Upper lobe of right lung (tissue), 1 donor: ENCODE results near the gene DENND6B. TPM values are rescaled to one million over a fixed set of nuclear protein-coding genes. Genes with fewer than 3 reads are reported as not detected.

Experiments used
- ATAC-seq: fragments of 200-7000 bp; cut with Tn5 transposase; one replicate; pipeline ENCODE4 v1.9.1; 2020; ENCODE audit warnings: mild to moderate bottlenecking, moderate library complexity
- DNase-seq: peaks from one replicate; pipeline ENCODE4 v3.0.0-alpha.2; 2020
- H3K27ac ChIP-seq: fragments of 200-600 bp; one replicate; pipeline ENCODE4 v1.8.0; 2022
- H3K27me3 ChIP-seq: fragments of 200-600 bp; one replicate; pipeline ENCODE4 v1.8.0; 2022; ENCODE audit warnings: mild to moderate bottlenecking
- H3K36me3 ChIP-seq: fragments of 200-600 bp; one replicate; pipeline ENCODE4 v1.8.0; 2022
- H3K4me1 ChIP-seq: fragments of 200-600 bp; one replicate; pipeline ENCODE4 v1.8.0; 2022
- H3K4me3 ChIP-seq: fragments of 200-600 bp; one replicate; pipeline ENCODE4 v1.8.0; 2022; ENCODE audit warnings: mild to moderate bottlenecking
- H3K9me3 ChIP-seq: fragments of 200-600 bp; one replicate; pipeline ENCODE4 v1.8.0; 2022
- CTCF ChIP-seq: fragments of 200-600 bp; IDR thresholded peaks from one replicate; pipeline ENCODE4 v1.8.0; 2022; ENCODE audit warnings: antibody characterized with exemption
- intact Hi-C: fragments of 100-400 bp; cut with DNase I; formaldehyde crosslinking; loops from one replicate; pipeline ENCODE4 v1.11.0; 2022
- total RNA-seq: library from RNA; stranded (reverse); fragmentation: NEBNext Ultra II Directional; extraction: Animal tissue kit (Norgen Biotek cat#: 25700); gene quantifications from one replicate; pipeline ENCODE4 v1.2.1, GENCODE V29; 2021
- donor health status: DM: no; HTN: yes; CAD: no; lungs with severe emphysema.

DENND6B gene
- total RNA-seq, 1 donor from 2014 or later: 9.3 TPM

- DNase-seq (peak; percentile 61), ATAC-seq (no peak)
- intact Hi-C loops: no loop called here
- Histone ChIP-seq H3K36me3 (no peaks in the 10 kb centered on the region), H3K9me3 (no peaks in the 10 kb centered on the region), H3K27me3 (no peaks in the 10 kb centered on the region), H3K4me3 (no peak overlapping the region), H3K27ac (no peak overlapping the region), H3K4me1 (peaks cover 7% of the 10 kb centered on the region)
- TF ChIP-seq CTCF: no peak
These were observed 7.3 kb downstream of the DENND6B start for GRCh38 chr22:50319503-50319951.

DNA sequence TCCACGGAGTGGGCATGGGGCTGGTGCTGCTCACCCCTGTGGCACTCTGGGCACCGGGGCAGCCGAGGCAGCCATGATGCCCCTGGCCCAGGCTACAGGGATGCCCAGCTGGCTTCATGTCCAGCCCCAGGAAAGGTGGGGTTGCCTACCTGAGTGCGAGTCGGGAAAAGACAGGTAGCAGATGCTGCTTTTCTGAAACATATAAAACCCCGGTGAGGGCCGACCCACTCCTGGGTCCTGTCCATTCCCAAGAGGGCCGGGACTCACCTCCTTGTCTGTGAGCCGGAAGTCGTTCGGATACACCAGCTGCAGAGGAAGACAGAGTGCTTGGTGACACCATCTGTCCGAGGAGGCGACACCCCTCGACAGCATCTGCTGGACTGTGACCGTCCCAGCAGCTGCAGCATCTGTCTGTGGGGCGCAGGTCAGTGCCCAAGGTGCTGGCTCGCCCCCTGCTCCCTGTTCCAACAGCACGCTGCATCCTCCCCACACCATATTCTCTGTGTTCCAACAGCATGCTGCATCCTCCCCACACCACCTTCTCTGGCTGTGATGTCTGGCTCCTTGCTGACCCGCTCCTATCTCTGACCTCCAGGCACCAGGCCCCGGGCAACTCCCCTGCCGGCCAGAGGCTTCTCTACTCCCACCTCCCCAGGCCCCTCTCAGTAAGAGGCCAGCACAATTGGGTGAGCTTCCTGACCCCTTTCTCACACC is 8.0 kb downstream of the DENND6B start:
- no peaks in the 10 kb centered on the region for H3K27me3 ChIP-seq
- no peak for TF ChIP-seq CTCF
- no peak overlapping the region for H3K27ac ChIP-seq
- peaks cover 11% of the 10 kb centered on the region for H3K4me1 ChIP-seq
- ATAC-seq: no peak
- H3K36me3 ChIP-seq: no peaks in the 10 kb centered on the region
- peak; percentile 61 for DNase-seq
- no peak overlapping the region for H3K4me3 ChIP-seq
- intact Hi-C loops: no loop called here
- H3K9me3 ChIP-seq: no peaks in the 10 kb centered on the region

DNA sequence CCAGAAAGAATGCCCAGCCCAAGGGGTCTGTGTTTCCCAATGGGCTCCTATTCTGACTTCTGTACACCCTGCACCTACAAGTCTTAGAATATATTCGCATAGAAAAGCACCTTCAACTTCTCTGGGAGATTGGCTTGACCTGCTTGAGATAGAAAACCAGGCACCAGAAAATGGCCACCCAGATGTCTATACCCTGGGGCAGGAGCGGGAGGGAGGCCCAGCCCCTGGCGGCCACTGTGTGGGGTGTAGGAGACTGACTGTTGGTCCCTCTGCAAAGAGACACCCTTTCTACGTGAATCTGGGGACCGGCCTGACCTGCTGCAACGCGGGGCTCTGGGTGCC is 8.5 kb downstream of the DENND6B start:
- Histone ChIP-seq H3K27me3 (no peaks in the 10 kb centered on the region), H3K9me3 (no peaks in the 10 kb centered on the region), H3K36me3 (no peaks in the 10 kb centered on the region), H3K4me1 (peaks cover 14% of the 10 kb centered on the region), H3K27ac (no peak overlapping the region), H3K4me3 (no peak overlapping the region)
- no peak for TF ChIP-seq CTCF
- DNase-seq (no peak), ATAC-seq (no peak)
- intact Hi-C loops: no loop called here

DNA sequence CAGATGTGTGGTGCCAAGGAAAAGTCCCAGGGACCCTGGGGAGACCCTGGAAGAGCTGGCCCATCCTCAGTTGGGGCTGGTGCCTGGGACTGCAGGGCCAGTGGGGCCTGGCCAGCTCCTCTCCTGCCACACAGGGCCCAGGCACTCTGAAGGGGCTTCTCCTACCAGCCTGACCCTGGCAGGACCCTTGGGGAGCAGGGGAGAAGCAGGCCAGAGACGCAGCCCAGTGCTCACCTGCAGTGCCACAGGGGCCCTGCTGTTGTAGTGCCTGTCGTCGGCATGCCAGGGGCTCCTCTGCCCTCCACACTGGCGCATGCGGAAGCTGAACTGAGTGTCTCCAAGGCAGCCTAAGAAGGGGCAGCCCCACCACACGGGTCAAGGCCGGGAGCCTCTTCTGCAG is 9.1 kb downstream of the DENND6B start:
- Histone ChIP-seq H3K4me3 (no peak overlapping the region), H3K36me3 (no peaks in the 10 kb centered on the region), H3K4me1 (peaks cover 14% of the 10 kb centered on the region), H3K27ac (no peak overlapping the region), H3K9me3 (no peaks in the 10 kb centered on the region), H3K27me3 (no peaks in the 10 kb centered on the region)
- TF ChIP-seq CTCF: no peak
- ATAC-seq: no peak
- intact Hi-C loops: no loop called here
- DNase-seq: no peak

DNA sequence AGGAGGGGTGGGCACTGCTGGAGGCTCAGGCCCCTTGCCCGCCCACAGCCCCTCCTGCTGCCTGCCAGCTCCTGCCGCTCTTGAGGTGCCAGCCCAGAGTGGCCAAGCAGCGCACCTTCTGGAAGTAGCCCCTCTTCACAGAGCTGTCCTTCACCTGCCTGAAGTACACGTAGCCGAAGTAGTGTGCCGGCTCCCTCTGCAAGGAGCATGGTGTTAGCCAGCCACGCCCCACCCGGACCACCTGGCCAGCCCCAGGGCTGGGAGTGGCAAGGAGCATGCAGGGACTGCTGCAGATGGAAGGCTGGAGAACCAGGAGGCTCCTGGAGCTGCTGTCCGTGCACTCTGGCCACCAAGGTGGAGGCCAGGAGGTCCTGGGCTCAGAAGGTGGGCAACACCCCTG is 9.6 kb downstream of the DENND6B start:
- no peak overlapping the region for H3K27ac ChIP-seq
- DNase-seq (peak; percentile 55), ATAC-seq (no peak)
- intact Hi-C loops: no loop called here
- TF ChIP-seq CTCF: no peak
- no peaks in the 10 kb centered on the region for H3K27me3 ChIP-seq
- H3K36me3 ChIP-seq: no peaks in the 10 kb centered on the region
- H3K4me1 ChIP-seq: peaks cover 14% of the 10 kb centered on the region
- no peaks in the 10 kb centered on the region for H3K9me3 ChIP-seq
- no peak overlapping the region for H3K4me3 ChIP-seq
